Hepatocyte (in vitro differentiated cells): ENCODE measurements around the gene SORCS2. TPM values are rescaled to one million over a fixed set of nuclear protein-coding genes. Genes with fewer than 3 reads are reported as not detected.

Experiments
- DNase-seq: peaks from one replicate; pipeline ENCODE4 v3.0.0-alpha.2; 2016; ENCODE audit warnings: low spot score
- H2AFZ ChIP-seq: fragments of 200-600 bp; sonication (generic); 2 replicates; pipeline ENCODE4 v1.6.0; 2016; ENCODE audit warnings: antibody characterized with exemption, mild to moderate bottlenecking
- H3K27ac ChIP-seq: fragments of 200-600 bp; sonication (generic); 2 replicates; pipeline ENCODE4 v1.5.1; 2016; ENCODE audit warnings: mild to moderate bottlenecking
- H3K27me3 ChIP-seq: fragments of 200-600 bp; sonication (generic); 2 replicates; pipeline ENCODE4 v1.6.1; 2016
- H3K36me3 ChIP-seq: fragments of 200-600 bp; sonication (generic); replicated peaks from 2 replicates; pipeline ENCODE4 v1.5.1; 2016; ENCODE audit warnings: low read depth; ENCODE audit not compliant: insufficient read depth
- H3K4me1 ChIP-seq: fragments of 200-600 bp; sonication (generic); 2 replicates; pipeline ENCODE4 v1.5.1; 2016; ENCODE audit warnings: mild to moderate bottlenecking, moderate library complexity; ENCODE audit not compliant: insufficient read depth
- H3K4me2 ChIP-seq: fragments of 200-600 bp; sonication (generic); 2 replicates; pipeline ENCODE4 v1.6.0; 2016
- H3K4me3 ChIP-seq: fragments of 200-600 bp; sonication (generic); 2 replicates; pipeline ENCODE4 v1.5.1; 2016; ENCODE audit warnings: mild to moderate bottlenecking
- H3K79me2 ChIP-seq: fragments of 200-600 bp; sonication (generic); 2 replicates; pipeline ENCODE4 v1.6.0; 2017; ENCODE audit warnings: mild to moderate bottlenecking
- H3K9me2 ChIP-seq: fragments of 200-600 bp; sonication (generic); replicated peaks from 2 replicates; pipeline ENCODE4 v1.6.0; 2017; ENCODE audit warnings: mild to moderate bottlenecking; ENCODE audit not compliant: insufficient read depth
- H3K9me3 ChIP-seq: fragments of 200-600 bp; sonication (generic); 2 replicates; pipeline ENCODE4 v1.5.1; 2016; ENCODE audit warnings: low read depth, mild to moderate bottlenecking
- H4K20me1 ChIP-seq: fragments of 200-600 bp; sonication (generic); 2 replicates; pipeline ENCODE4 v1.6.0; 2016; ENCODE audit warnings: mild to moderate bottlenecking; ENCODE audit not compliant: insufficient read depth, poor library complexity, severe bottlenecking
- CTCF ChIP-seq: fragments of 200-600 bp; sonication (generic); IDR thresholded peaks from 2 replicates; pipeline ENCODE4 v1.5.1; 2016; ENCODE audit warnings: antibody characterized with exemption, mild to moderate bottlenecking; ENCODE audit not compliant: poor library complexity
- EZH2 ChIP-seq: fragments of 200-600 bp; sonication (generic); IDR thresholded peaks from 2 replicates; pipeline ENCODE4 v1.6.1; 2016; ENCODE audit warnings: antibody characterized with exemption, mild to moderate bottlenecking, borderline replicate concordance
- EZH2phosphoT487 ChIP-seq: fragments of 200-600 bp; sonication (generic); IDR thresholded peaks from one replicate; pipeline ENCODE4 v1.6.1; 2018; ENCODE audit warnings: antibody characterized with exemption, mild to moderate bottlenecking, low read depth, moderate library complexity; ENCODE audit not compliant: unreplicated experiment, severe bottlenecking
- WGBS: methylation state at CpG from one replicate; pipeline ENCODE4 v1.1.6; 2016; ENCODE audit warnings: low lambda C conversion rate; ENCODE audit errors: missing lambda C conversion rate; 5-methylcytosine and 5-hydroxymethylcytosine counted together
- polyA plus RNA-seq: library from polyadenylated mRNA; unstranded; fragments of >200 nt; fragmentation: Nextera tagmentation; extraction: Ambion mirVana; gene quantifications from 2 replicates; pipeline ENCODE4 v1.2.1, GENCODE V29; 2016
- total RNA-seq: library from RNA; depleted of rRNA; stranded (reverse); fragments of >200 nt; gene quantifications from 2 replicates; pipeline ENCODE4 v1.2.3, GENCODE V29; 2014

SORCS2 gene
- total and polyA plus RNA-seq, 2 experiments from 2014 or later, result 1.6 to 4.8 TPM

- no peaks in the 10 kb centered on the region for H3K79me2 ChIP-seq
- H3K9me2 ChIP-seq, result no peaks in the 10 kb centered on the region
- 76% methylated on average over 5 of the region's 5 CpGs for WGBS
- H3K4me2 ChIP-seq, result no peak overlapping the region
- no peak overlapping the region for H3K4me3 ChIP-seq
- H4K20me1 ChIP-seq, result no peaks in the 10 kb centered on the region
- TF ChIP-seq EZH2phosphoT487, result no peak
- no peak for TF ChIP-seq CTCF
- no peak for TF ChIP-seq EZH2
- no peaks in the 10 kb centered on the region for H3K9me3 ChIP-seq
- DNase-seq, result no peak
- H2AFZ ChIP-seq, result no peak overlapping the region
- H3K36me3 ChIP-seq, result no peaks in the 10 kb centered on the region
- H3K4me1 ChIP-seq, result no peaks in the 10 kb centered on the region
- no peak overlapping the region for H3K27ac ChIP-seq
- H3K27me3 ChIP-seq, result no peaks in the 10 kb centered on the region
These were observed 172.6 kb downstream of the SORCS2 start for GRCh38 chr4:7364979-7365378.

- 75% methylated on average over 22 of the region's 22 CpGs for WGBS
- no peaks in the 10 kb centered on the region for H3K36me3 ChIP-seq
- H4K20me1 ChIP-seq, result no peaks in the 10 kb centered on the region
- no peak overlapping the region for H3K27ac ChIP-seq
- no peak overlapping the region for H3K4me2 ChIP-seq
- no peaks in the 10 kb centered on the region for H3K9me3 ChIP-seq
- no peak for TF ChIP-seq EZH2
- no peak for TF ChIP-seq EZH2phosphoT487
- TF ChIP-seq CTCF, result no peak
- H2AFZ ChIP-seq, result no peak overlapping the region
- no peak overlapping the region for H3K4me3 ChIP-seq
- no peaks in the 10 kb centered on the region for H3K9me2 ChIP-seq
- H3K27me3 ChIP-seq, result no peaks in the 10 kb centered on the region
- no peak for DNase-seq
- H3K4me1 ChIP-seq, result no peaks in the 10 kb centered on the region
- no peaks in the 10 kb centered on the region for H3K79me2 ChIP-seq
These were observed 173.3 kb downstream of the SORCS2 start for GRCh38 chr4:7365462-7366179.

GRCh38 chr4:7366180-7366945 is 174.0 kb downstream of the SORCS2 start:
- WGBS, result 51% methylated on average over 8 of the region's 11 CpGs
- Histone ChIP-seq H4K20me1 (no peaks in the 10 kb centered on the region), H3K36me3 (no peaks in the 10 kb centered on the region), H3K4me1 (no peaks in the 10 kb centered on the region), H3K4me3 (no peak overlapping the region), H3K4me2 (no peak overlapping the region), H3K27ac (no peak overlapping the region), H3K79me2 (no peaks in the 10 kb centered on the region), H3K27me3 (no peaks in the 10 kb centered on the region), H3K9me3 (no peaks in the 10 kb centered on the region), H3K9me2 (no peaks in the 10 kb centered on the region), H2AFZ (no peak overlapping the region)
- no peak for DNase-seq
- no peak for TF ChIP-seq EZH2
- TF ChIP-seq EZH2phosphoT487, result no peak
- no peak for TF ChIP-seq CTCF
